ENCODE results near the gene PTPRN2.
"Not testable (repeated sequence)": the region's sequence is repeated elsewhere in the genome, so short reads cannot be mapped to it uniquely, and the experiment has no call there.

PTPRN2 gene

DNA sequence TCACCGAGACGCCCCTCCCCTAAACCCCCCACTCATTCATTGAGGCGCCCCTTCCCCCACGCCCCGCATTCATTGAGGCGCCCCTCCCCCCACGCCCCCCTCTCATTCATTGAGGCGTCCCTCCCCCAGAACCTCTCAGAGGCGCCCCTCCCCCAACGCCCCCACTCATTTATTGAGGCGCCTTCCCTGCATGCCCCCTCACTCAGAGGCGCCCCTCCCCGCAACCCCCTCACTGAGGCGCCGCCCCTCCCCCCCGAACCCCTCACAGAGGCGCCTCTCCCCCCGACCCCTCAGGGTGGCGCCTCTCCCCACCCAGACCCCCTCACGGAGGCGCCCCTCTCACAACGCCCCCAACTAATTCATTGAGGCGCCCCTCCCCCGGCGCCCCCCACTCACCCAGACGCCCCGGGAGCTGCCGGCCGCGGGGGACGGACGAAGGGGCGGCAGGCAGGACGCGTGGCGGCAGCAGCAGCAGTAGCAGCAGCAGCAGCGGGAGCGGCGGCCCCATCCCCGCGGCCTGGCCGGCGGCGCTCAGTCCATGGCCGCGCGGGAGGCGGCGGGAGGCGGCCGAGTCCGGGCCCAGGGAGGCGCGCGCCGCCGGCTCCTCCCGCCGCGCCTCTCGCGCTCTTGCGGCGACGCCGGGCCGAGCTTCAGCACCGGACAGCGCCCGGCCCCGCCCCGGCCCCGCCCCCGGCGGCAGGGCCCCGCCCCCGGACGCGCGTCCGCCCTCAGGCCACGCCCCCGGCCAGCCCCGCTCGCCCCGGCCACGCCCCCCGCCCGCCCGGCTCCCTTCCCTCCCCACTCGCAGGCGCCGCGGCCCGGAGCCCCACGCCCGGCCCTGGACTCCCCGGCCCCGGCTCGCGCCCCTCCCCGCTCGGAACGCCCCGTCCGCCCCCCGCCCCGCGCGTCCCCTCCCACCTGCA lies at the start of gene PTPRN2:
PTPRN2 (minus strand) TSS at position 662 of the 923 bp plus-strand sequence.
- no peak for DNase-seq (ENCODE audit: low read depth, low spot score)
- ChIA-PET CTCF (no interaction called here), POLR2A (no interaction called here)
- peak within 1 kb of the TSS; percentile 49 for H3K4me3 ChIP-seq (ENCODE audit: low read depth, low read length)
- no peak for TF ChIP-seq CTCF (IDR thresholded peaks at IDR 0.05; ENCODE audit: insufficient read depth, low read length, missing control alignments)

DNA sequence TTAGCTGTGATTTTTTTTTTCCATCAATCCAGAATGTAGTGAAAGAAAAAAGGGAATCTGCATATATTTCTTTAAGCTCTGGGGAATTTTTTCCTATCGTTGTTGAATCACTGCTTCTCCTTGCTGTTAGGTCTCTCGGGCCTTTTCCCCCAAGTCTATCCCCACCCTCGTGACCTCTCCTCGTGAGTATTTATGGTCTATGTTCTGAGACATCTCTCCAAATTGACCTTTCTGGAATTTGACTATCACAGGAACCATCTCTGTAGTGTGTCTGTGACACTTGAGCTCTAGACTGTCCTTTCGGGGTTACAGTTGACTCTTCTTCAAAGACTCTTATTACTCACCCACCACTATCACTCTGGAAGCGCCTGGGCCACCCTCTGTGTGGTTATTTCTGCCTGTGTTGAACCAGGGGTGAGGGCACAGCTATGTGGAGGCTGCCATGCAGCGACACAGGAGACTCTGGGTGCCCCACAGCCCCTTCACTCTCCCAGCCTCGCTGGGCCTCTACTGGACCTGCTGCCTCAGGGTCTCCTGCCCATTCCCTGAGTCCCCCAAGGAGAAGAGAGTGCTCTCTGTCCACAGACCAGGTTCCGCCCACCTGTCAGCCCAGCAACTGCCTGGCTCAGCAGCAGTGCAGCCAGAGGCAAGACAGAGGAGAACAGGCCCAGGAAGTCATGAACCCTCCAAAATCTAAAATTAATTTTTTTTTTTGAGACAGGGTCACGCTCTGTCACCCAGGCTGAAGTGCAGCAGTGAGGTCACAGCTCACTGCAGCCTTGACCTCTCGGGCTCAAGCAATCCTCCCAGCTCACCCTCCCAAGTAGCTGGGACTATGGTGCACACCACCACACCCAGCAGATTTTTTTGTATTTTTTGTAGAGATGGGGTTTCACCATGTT lies 45.7 kb upstream of the PTPRN2 start:
- POLR2A ChIA-PET, result no interaction called here
- TF ChIP-seq CTCF (IDR thresholded peaks at IDR 0.05; ENCODE audit: insufficient read depth, low read length, missing control alignments), result no peak
- DNase-seq (ENCODE audit: low read depth, low spot score), result no peak
- CTCF ChIA-PET, result interaction anchor here (1.2 kb wide), 1 partner anchor 14 kb away, joined by 3 read pairs; no protein-coding TSS in a partner anchor
- no peak overlapping the region for H3K4me3 ChIP-seq (ENCODE audit: low read depth, low read length)

DNA sequence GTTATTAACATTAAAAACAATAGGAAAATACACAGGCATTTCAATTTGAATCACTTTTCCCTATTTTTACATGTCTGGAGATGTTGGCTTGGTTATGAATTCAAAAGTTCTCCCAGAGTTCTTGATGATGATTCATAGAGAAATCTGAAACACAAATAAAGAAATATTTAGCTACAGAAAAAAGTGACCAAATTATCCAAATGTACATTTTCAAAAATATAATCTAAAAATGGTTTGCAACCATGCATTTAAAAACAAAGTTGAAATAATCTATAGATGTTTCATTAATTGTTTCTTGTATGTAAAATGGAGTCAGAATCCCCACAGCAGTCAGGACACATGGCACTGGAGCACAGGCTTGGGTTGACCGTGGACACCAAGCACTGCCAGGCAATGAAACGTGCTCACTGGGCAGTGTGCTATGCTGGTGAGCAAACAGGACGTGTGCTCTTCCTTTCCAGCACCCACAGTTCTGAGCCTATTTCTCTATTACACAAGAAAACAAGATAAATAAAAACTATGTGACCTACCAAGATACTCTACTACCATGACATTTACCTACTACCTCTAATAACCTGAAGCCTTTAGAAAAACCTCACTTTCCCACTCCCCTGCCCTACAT lies 44.1 kb upstream of the PTPRN2 start:
- POLR2A ChIA-PET, result no interaction called here
- no peak for TF ChIP-seq CTCF (IDR thresholded peaks at IDR 0.05; ENCODE audit: insufficient read depth, low read length, missing control alignments)
- CTCF ChIA-PET, result interaction anchor here (1.0 kb wide), 1 partner anchor 13 kb away, joined by 3 read pairs; no protein-coding TSS in a partner anchor
- no peak overlapping the region for H3K4me3 ChIP-seq (ENCODE audit: low read depth, low read length)
- no peak for DNase-seq (ENCODE audit: low read depth, low spot score)

GRCh38 chr7:158626289-158626688 lies 38.7 kb upstream of the PTPRN2 start:
- DNase-seq (ENCODE audit: low read depth, low spot score); POLR2A ChIA-PET; H3K4me3 ChIP-seq (ENCODE audit: low read depth, low read length): not testable (repeated sequence)
- CTCF ChIA-PET, result interaction anchor here (1.5 kb wide), 1 partner anchor 12 kb away, joined by 3 read pairs; no protein-coding TSS in a partner anchor

GRCh38 chr7:158623241-158623640 lies 35.6 kb upstream of the PTPRN2 start:
- POLR2A ChIA-PET, result no interaction called here
- H3K4me3 ChIP-seq (ENCODE audit: low read depth, low read length), result no peak overlapping the region
- CTCF ChIA-PET, result no interaction called here
- TF ChIP-seq CTCF (IDR thresholded peaks at IDR 0.05; ENCODE audit: insufficient read depth, low read length, missing control alignments), result no peak
- no peak for DNase-seq (ENCODE audit: low read depth, low spot score)

- ChIA-PET POLR2A (no interaction called here), CTCF (no interaction called here)
- TF ChIP-seq CTCF (IDR thresholded peaks at IDR 0.05; ENCODE audit: insufficient read depth, low read length, missing control alignments), result no peak
- DNase-seq (ENCODE audit: low read depth, low spot score), result no peak
- H3K4me3 ChIP-seq (ENCODE audit: low read depth, low read length), result no peak overlapping the region
Observed at GRCh38 chr7:158620839-158621441, 33.3 kb upstream of the PTPRN2 start.

Data from AG04449 (cell line).